ENCODE data around the gene CYP17A1.

GRCh38 chr10:102865620-102866019 lies 28.4 kb upstream of the CYP17A1 start:
- TF ChIP-seq GATA2 (IDR thresholded peaks at IDR 0.05; ENCODE audit: low read depth, low read length) (no peak), GATA3 (IDR thresholded peaks at IDR 0.05; ENCODE audit: low read depth, low read length) (no peak)
